CD4-positive, alpha-beta memory T cell (primary cell): ENCODE measurements around the gene ADRA2B. TPM values are rescaled to one million over a fixed set of nuclear protein-coding genes. Genes with fewer than 3 reads are reported as not detected.

ENCODE experiments used
- CTCF ChIA-PET: fragments of 350-600 bp; sonication (Branson Sonifier 250); formaldehyde crosslinking; loops from one replicate; lab custom pipeline; 2021; ENCODE audit warnings: inconsistent platforms; ENCODE audit not compliant: partially characterized antibody; lab: Charles Lee
- POLR2A ChIA-PET: fragments of 350-600 bp; sonication (Branson Sonifier 250); formaldehyde crosslinking; loops from one replicate; lab custom pipeline; 2021; ENCODE audit not compliant: partially characterized antibody; lab: Charles Lee
- DNase-seq, 5 donors: peaks; one replicate each; pipeline versions ENCODE4 v3.0.0 to v3.0.0-alpha.2; 2020 to 2022; ENCODE audit warnings: mixed read lengths in 1 of 5
- H3K27ac ChIP-seq: one replicate; pipeline ENCODE4 v1.7.0; 2013; ENCODE audit warnings: low read depth, low read length
- H3K27me3 ChIP-seq: 2 replicates; pipeline ENCODE4 v1.7.0; 2013; ENCODE audit warnings: mild to moderate bottlenecking, low read length, moderate library complexity; ENCODE audit not compliant: insufficient read depth
- H3K36me3 ChIP-seq: 2 replicates; pipeline ENCODE4 v1.7.0; 2013; ENCODE audit warnings: mild to moderate bottlenecking, low read length, moderate library complexity; ENCODE audit not compliant: insufficient read depth
- H3K4me1 ChIP-seq: 2 replicates; pipeline ENCODE4 v1.7.0; 2013; ENCODE audit warnings: mild to moderate bottlenecking, low read length, moderate library complexity; ENCODE audit not compliant: insufficient read depth
- H3K4me3 ChIP-seq, 2 donors: one replicate each; pipeline ENCODE4 v1.7.0; 2013; ENCODE audit warnings: low read length in 2 of 2, mild to moderate bottlenecking in 1 of 2
- H3K9me3 ChIP-seq, 2 donors: one replicate each; pipeline ENCODE4 v1.7.0; 2013; ENCODE audit warnings: low read length in 2 of 2, control low read depth in 1 of 2; ENCODE audit not compliant: control insufficient read depth in 1 of 2
- H3K27ac Mint-ChIP-seq, 7 donors: one replicate each; pipeline ENCODE4 v1.8.0; 2020 to 2021; ENCODE audit warnings: mixed read lengths in 7 of 7, mild to moderate bottlenecking in 6 of 7, inconsistent platforms in 3 of 7, moderate library complexity in 3 of 7
- H3K27me3 Mint-ChIP-seq, 2 donors: one replicate each; pipeline ENCODE4 v1.8.0; 2020 to 2021; ENCODE audit warnings: mixed read lengths in 2 of 2
- H3K36me3 Mint-ChIP-seq, 2 donors: one replicate each; pipeline ENCODE4 v1.8.0; 2020 to 2021; ENCODE audit warnings: mixed read lengths in 2 of 2, inconsistent platforms in 1 of 2, mild to moderate bottlenecking in 1 of 2
- H3K4me1 Mint-ChIP-seq, 4 donors: one replicate each; pipeline ENCODE4 v1.8.0; 2020 to 2021; ENCODE audit warnings: mixed read lengths in 4 of 4, mild to moderate bottlenecking in 1 of 4
- H3K4me3 Mint-ChIP-seq, 8 donors: one replicate each; pipeline ENCODE4 v1.8.0; 2020 to 2021; ENCODE audit warnings: mixed read lengths in 8 of 8, mild to moderate bottlenecking in 7 of 8, moderate library complexity in 6 of 8, inconsistent platforms in 3 of 8
- H3K9me3 Mint-ChIP-seq, 8 donors: one replicate each; pipeline ENCODE4 v1.8.0; 2020 to 2021; ENCODE audit warnings: mixed read lengths in 8 of 8, mild to moderate bottlenecking in 5 of 8, inconsistent platforms in 3 of 8, moderate library complexity in 1 of 8
- intact Hi-C: fragments of 100-400 bp; cut with micrococcal nuclease; formaldehyde crosslinking; loops from one replicate; pipeline ENCODE4 v1.15.1; 2023
- polyA plus RNA-seq, 2 donors: library from polyadenylated mRNA; unstranded; fragments of 300-500 nt; fragmentation: Illumina TruSeq; gene quantifications; one replicate each; pipeline ENCODE4 v1.2.3, GENCODE V29; 2021
- total RNA-seq, 2 experiments: library from RNA; stranded (reverse); gene quantifications; one replicate each; pipeline ENCODE4 v1.2.3, GENCODE V29; 2021

The ADRA2B gene
- total and polyA plus RNA-seq, 4 experiments from 2014 or later: not detected

GRCh38 chr2:96137321-96138178 lies 21.2 kb upstream of the ADRA2B start:
- H3K27ac Mint-ChIP-seq: peak overlapping the region in 3 of 7 donors; percentile 56 to 96 (median 66)
- no peaks in the 10 kb centered on the region for H3K27me3 Mint-ChIP-seq
- H3K27me3 ChIP-seq: no peaks in the 10 kb centered on the region
- H3K4me3 Mint-ChIP-seq: peak overlapping the region in 1 of 8 donors; percentile 54
- no peaks in the 10 kb centered on the region for H3K9me3 Mint-ChIP-seq
- H3K36me3 ChIP-seq: no peaks in the 10 kb centered on the region
- H3K4me1 ChIP-seq: peaks cover 8% of the 10 kb centered on the region
- intact Hi-C loops: loop anchor here (1.0 kb wide), 2 partner anchors 37 to 71 kb away; partner anchors contain the start of gene STARD7
- ChIA-PET CTCF (interaction anchor here (0.6 to 14.8 kb wide), 18 partner anchors 10 to 145 kb away, joined by 3 to 648 read pairs (median 8); no protein-coding TSS in a partner anchor), POLR2A (interaction anchor here (1.0 to 4.0 kb wide), 7 partner anchors 9 to 37 kb away, joined by 3 to 113 read pairs (median 7); no protein-coding TSS in a partner anchor)
- peaks cover 8 to 26% (median 10%) of the 10 kb centered on the region in 4 donors for H3K4me1 Mint-ChIP-seq
- peaks cover 4 to 16% of the 10 kb centered on the region in 2 donors for H3K36me3 Mint-ChIP-seq
- H3K27ac ChIP-seq: no peak overlapping the region
- DNase-seq: peak in 1 of 5 donors; percentile 25
- H3K4me3 ChIP-seq: no peak overlapping the region
- no peaks in the 10 kb centered on the region for H3K9me3 ChIP-seq

- Mint-ChIP-seq H3K9me3 (no peaks in the 10 kb centered on the region), H3K27me3 (no peaks in the 10 kb centered on the region), H3K36me3 (peaks cover 4 to 12% of the 10 kb centered on the region in 2 donors), H3K4me1 (peaks cover 0 to 21% (median 4%) of the 10 kb centered on the region in 4 donors), H3K27ac (peak overlapping the region in 2 of 7 donors; percentile 59 to 96), H3K4me3 (no peak overlapping the region)
- intact Hi-C loops: no loop called here
- Histone ChIP-seq H3K27me3 (no peaks in the 10 kb centered on the region), H3K36me3 (no peaks in the 10 kb centered on the region), H3K27ac (no peak overlapping the region), H3K4me3 (no peak overlapping the region), H3K4me1 (no peaks in the 10 kb centered on the region), H3K9me3 (no peaks in the 10 kb centered on the region)
- CTCF ChIA-PET: interaction anchor here (1.3 to 14.8 kb wide), 4 partner anchors 16 to 139 kb away, joined by 3 to 648 read pairs (median 41); no protein-coding TSS in a partner anchor
- no peak for DNase-seq
- POLR2A ChIA-PET: interaction anchor here (2.9 to 4.0 kb wide), 2 partner anchors 19 to 38 kb away, joined by 9 to 113 read pairs; no protein-coding TSS in a partner anchor
Observed at GRCh38 chr2:96136129-96136720, 19.9 kb upstream of the ADRA2B start.

- ChIA-PET CTCF (interaction anchor here (1.0 to 14.8 kb wide), 3 partner anchors 39 to 143 kb away, joined by 3 to 648 read pairs (median 39); no protein-coding TSS in a partner anchor), POLR2A (interaction anchor here (1.1 kb wide), 1 partner anchor 38 kb away, joined by 4 read pairs; no protein-coding TSS in a partner anchor)
- Mint-ChIP-seq H3K36me3 (peaks cover 4 to 15% of the 10 kb centered on the region in 2 donors), H3K9me3 (no peaks in the 10 kb centered on the region), H3K27me3 (no peaks in the 10 kb centered on the region), H3K4me1 (peaks cover 0 to 20% (median 5%) of the 10 kb centered on the region in 4 donors), H3K4me3 (no peak overlapping the region), H3K27ac (peak overlapping the region in 1 of 7 donors; percentile 96)
- Histone ChIP-seq H3K4me1 (no peaks in the 10 kb centered on the region), H3K4me3 (no peak overlapping the region), H3K36me3 (no peaks in the 10 kb centered on the region), H3K27me3 (no peaks in the 10 kb centered on the region), H3K27ac (no peak overlapping the region), H3K9me3 (no peaks in the 10 kb centered on the region)
- intact Hi-C loops: no loop called here
- DNase-seq: no peak
Observed at GRCh38 chr2:96135621-96136020, 19.2 kb upstream of the ADRA2B start.

- Mint-ChIP-seq H3K36me3 (peaks cover 4 to 14% of the 10 kb centered on the region in 2 donors), H3K4me1 (peaks cover 0 to 20% (median 5%) of the 10 kb centered on the region in 4 donors), H3K4me3 (no peak overlapping the region), H3K27ac (peak overlapping the region in 2 of 7 donors; percentile 24 to 96), H3K27me3 (no peaks in the 10 kb centered on the region), H3K9me3 (no peaks in the 10 kb centered on the region)
- H3K4me1 ChIP-seq: no peaks in the 10 kb centered on the region
- peak in 1 of 5 donors; percentile 24 for DNase-seq
- ChIA-PET POLR2A (interaction anchor here (1.1 kb wide), 1 partner anchor 39 kb away, joined by 4 read pairs; no protein-coding TSS in a partner anchor), CTCF (interaction anchor here (1.0 to 14.8 kb wide), 2 partner anchors 39 to 143 kb away, joined by 3 to 648 read pairs; no protein-coding TSS in a partner anchor)
- H3K27ac ChIP-seq: no peak overlapping the region
- H3K4me3 ChIP-seq: no peak overlapping the region
- intact Hi-C loops: no loop called here
- no peaks in the 10 kb centered on the region for H3K36me3 ChIP-seq
- no peaks in the 10 kb centered on the region for H3K9me3 ChIP-seq
- no peaks in the 10 kb centered on the region for H3K27me3 ChIP-seq
Observed at GRCh38 chr2:96135171-96135570, 18.8 kb upstream of the ADRA2B start.

GRCh38 chr2:96134421-96134820 lies 18.1 kb upstream of the ADRA2B start:
- no peaks in the 10 kb centered on the region for H3K27me3 Mint-ChIP-seq
- no peak overlapping the region for H3K27ac ChIP-seq

GRCh38 chr2:96131813-96132745 lies 15.7 kb upstream of the ADRA2B start:
- peaks cover 6 to 25% of the 10 kb centered on the region in 2 donors for H3K36me3 Mint-ChIP-seq
- no peak overlapping the region for H3K4me3 ChIP-seq
- no peak overlapping the region for H3K27ac ChIP-seq
- no peaks in the 10 kb centered on the region for H3K36me3 ChIP-seq
- H3K4me1 ChIP-seq: no peaks in the 10 kb centered on the region
- no peaks in the 10 kb centered on the region for H3K9me3 Mint-ChIP-seq
- no peaks in the 10 kb centered on the region for H3K27me3 Mint-ChIP-seq
- ChIA-PET POLR2A (interaction anchor here (1.1 to 1.5 kb wide), 2 partner anchors 10 to 42 kb away, joined by 3 read pairs; no protein-coding TSS in a partner anchor), CTCF (interaction anchor here (1.3 to 2.4 kb wide), 2 partner anchors 11 to 42 kb away, joined by 3 to 11 read pairs; no protein-coding TSS in a partner anchor)
- H3K4me1 Mint-ChIP-seq: peaks cover 0 to 11% (median 3%) of the 10 kb centered on the region in 4 donors
- intact Hi-C loops: no loop called here
- peak in 1 of 5 donors; percentile 40 for DNase-seq
- no peaks in the 10 kb centered on the region for H3K27me3 ChIP-seq
- peak overlapping the region in 2 of 7 donors; percentile 42 to 55 for H3K27ac Mint-ChIP-seq
- no peaks in the 10 kb centered on the region for H3K9me3 ChIP-seq
- H3K4me3 Mint-ChIP-seq: no peak overlapping the region

More at GRCh38 chr2:96134421-96134820, 18.1 kb upstream of the ADRA2B start:
- intact Hi-C loops: no loop called here
- H3K27me3 ChIP-seq: no peaks in the 10 kb centered on the region
- DNase-seq: peak in 1 of 5 donors; percentile 33
- no peaks in the 10 kb centered on the region for H3K9me3 ChIP-seq
- H3K9me3 Mint-ChIP-seq: no peaks in the 10 kb centered on the region
- POLR2A ChIA-PET: interaction anchor here (1.1 kb wide), 1 partner anchor 39 kb away, joined by 4 read pairs; no protein-coding TSS in a partner anchor
- no peak overlapping the region for H3K4me3 ChIP-seq
- H3K36me3 ChIP-seq: no peaks in the 10 kb centered on the region
- H3K4me1 Mint-ChIP-seq: peaks cover 0 to 20% (median 5%) of the 10 kb centered on the region in 4 donors
- H3K4me1 ChIP-seq: no peaks in the 10 kb centered on the region
- no peak overlapping the region for H3K4me3 Mint-ChIP-seq
- H3K36me3 Mint-ChIP-seq: peaks cover 4 to 19% of the 10 kb centered on the region in 2 donors
- H3K27ac Mint-ChIP-seq: peak overlapping the region in 1 of 7 donors; percentile 55
- CTCF ChIA-PET: interaction anchor here (1.0 to 14.8 kb wide), 4 partner anchors 17 to 142 kb away, joined by 3 to 648 read pairs (median 11); no protein-coding TSS in a partner anchor
